Measurements from ENCODE around the gene FAP. TPM values are rescaled to one million over a fixed set of nuclear protein-coding genes. Genes with fewer than 3 reads are reported as not detected.

FAP gene
- total and polyA plus RNA-seq, 2 of the 8 experiments (the other 6 are each of a cell fraction or from before 2014, with no cell fraction given): not detected

DNA sequence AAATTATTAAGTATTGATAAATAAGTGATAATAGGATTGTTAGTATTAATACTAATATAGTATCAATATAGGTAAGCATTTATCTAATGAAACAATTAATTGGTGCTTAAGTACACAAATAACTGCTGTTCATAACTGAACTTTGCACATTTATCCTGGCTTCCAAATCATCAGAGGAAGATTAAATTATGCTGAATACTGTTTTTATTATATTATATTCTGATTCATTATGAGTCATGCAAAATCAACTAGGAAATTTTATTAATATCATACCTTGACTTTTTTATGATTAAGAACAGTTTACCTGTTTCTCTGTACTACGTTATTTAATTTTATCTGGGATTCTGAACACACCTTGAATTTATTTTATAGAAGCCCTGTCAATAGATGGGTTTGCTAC is 42.6 kb downstream of the FAP start:
- whole genome bisulfite sequencing, 2 experiments (ENCODE audit: extremely low coverage in 1 of 2, insufficient coverage in 1 of 2, insufficient read length in 1 of 2, insufficient replicate concordance in 2 of 2, low coverage in 1 of 2, low lambda C conversion rate in 2 of 2, missing lambda C conversion rate in 1 of 2): 92% methylated on average over 1 of the region's 1 CpG; no CpG with 5 or more reads in 1 of the 2 experiments
- H3K27me3 ChIP-seq (replicated peaks in 1 of 4; ENCODE audit: control insufficient read depth in 3 of 4, extremely low read depth in 1 of 4, insufficient read depth in 3 of 4, low read length in 3 of 4): no peaks in the 10 kb centered on the region
- H2BK15ac ChIP-seq (ENCODE audit: low read length): no peak overlapping the region
- POLR2A ChIA-PET (ENCODE audit: partially characterized antibody): no interaction called here
- no peak overlapping the region for H2AK5ac ChIP-seq (ENCODE audit: low read depth, low read length)
- H3K36me3 ChIP-seq (ENCODE audit: control insufficient read depth in 2 of 4, insufficient read depth in 4 of 4, low read length in 3 of 4): no peaks in the 10 kb centered on the region
- no peak overlapping the region for H3K23ac ChIP-seq (ENCODE audit: insufficient read length)
- no peak overlapping the region for H3K4ac ChIP-seq (replicated peaks; ENCODE audit: insufficient read length, low read depth, low read length)
- H3K79me2 ChIP-seq (ENCODE audit: control insufficient read depth in 1 of 2, insufficient read depth in 2 of 2, low read length in 2 of 2): no peaks in the 10 kb centered on the region
- CTCF ChIA-PET (ENCODE audit: partially characterized antibody): no interaction called here
- H4K8ac ChIP-seq (ENCODE audit: extremely low read depth, insufficient read depth, low read length): no peak overlapping the region
- no peak overlapping the region for H3K4me2 ChIP-seq (ENCODE audit: insufficient read depth in 1 of 2, low read depth in 2 of 2, low read length in 2 of 2)
- DNase-seq (ENCODE audit: low read depth in 1 of 2, low spot score in 2 of 2) (no peak), FAIRE-seq (no peak)
- no peak overlapping the region for H3K4me3 ChIP-seq (ENCODE audit: extremely low read depth in 1 of 4, insufficient read depth in 2 of 4, low read depth in 3 of 4, low read length in 4 of 4)
- H3K27ac ChIP-seq (ENCODE audit: low read depth, low read length): no peak overlapping the region
- no peak overlapping the region for H3K56ac ChIP-seq (replicated peaks; ENCODE audit: insufficient read length, low read depth, low read length)
- no peaks in the 10 kb centered on the region for H3K79me1 ChIP-seq (ENCODE audit: low read depth, low read length)
- no peaks in the 10 kb centered on the region for H3K23me2 ChIP-seq (ENCODE audit: low read depth, low read length)
- H4K5ac ChIP-seq (ENCODE audit: insufficient read length, low read depth, low read length): no peak overlapping the region
- no peak overlapping the region for H4K91ac ChIP-seq (replicated peaks; ENCODE audit: insufficient read length, low read length)
- no peak overlapping the region for H2BK120ac ChIP-seq (replicated peaks; ENCODE audit: low read depth, low read length)
- no peak overlapping the region for H3K9ac ChIP-seq (replicated peaks in 1 of 4; ENCODE audit: extremely low read depth in 1 of 4, low read depth in 3 of 4, low read length in 3 of 4)
- H4K20me1 ChIP-seq (replicated peaks in 1 of 2; ENCODE audit: control insufficient read depth in 1 of 2, insufficient read depth in 2 of 2, low read length in 2 of 2): no peaks in the 10 kb centered on the region
- no peak overlapping the region for H3K18ac ChIP-seq (ENCODE audit: extremely low read depth, low read length)
- no peaks in the 10 kb centered on the region for H3K9me3 ChIP-seq (ENCODE audit: insufficient read depth in 2 of 2, low read depth in 1 of 2, low read length in 1 of 2)
- H2BK5ac ChIP-seq (ENCODE audit: low read depth, low read length): no peak overlapping the region
- no peak overlapping the region for H2AFZ ChIP-seq (ENCODE audit: low read length)
- no peak overlapping the region for H3K14ac ChIP-seq (ENCODE audit: insufficient read length)
- no peaks in the 10 kb centered on the region for H3K4me1 ChIP-seq (replicated peaks in 1 of 4; ENCODE audit: control insufficient read depth in 3 of 4, insufficient read depth in 4 of 4, low read length in 3 of 4)
- no peak overlapping the region for H2BK20ac ChIP-seq (ENCODE audit: low read length)
- no peak overlapping the region for H2BK12ac ChIP-seq (ENCODE audit: low read depth, low read length)
- no peak for TF ChIP-seq SP1 (IDR thresholded peaks at IDR 0.05; ENCODE audit: low read depth, low read length)
- no peak for TF ChIP-seq CREB1 (IDR thresholded peaks at IDR 0.05)
- TF ChIP-seq KDM4A (IDR thresholded peaks at IDR 0.05; ENCODE audit: low read depth, low read length, severe bottlenecking): no peak
- TF ChIP-seq, protein P1, sequence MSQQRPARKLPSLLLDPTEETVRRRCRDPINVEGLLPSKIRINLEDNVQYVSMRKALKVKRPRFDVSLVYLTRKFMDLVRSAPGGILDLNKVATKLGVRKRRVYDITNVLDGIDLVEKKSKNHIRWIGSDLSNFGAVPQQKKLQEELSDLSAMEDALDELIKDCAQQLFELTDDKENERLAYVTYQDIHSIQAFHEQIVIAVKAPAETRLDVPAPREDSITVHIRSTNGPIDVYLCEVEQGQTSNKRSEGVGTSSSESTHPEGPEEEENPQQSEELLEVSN (IDR thresholded peaks at IDR 0.05): no peak
- TF ChIP-seq POLR2A (IDR thresholded peaks at IDR 0.05; ENCODE audit: control extremely low read depth in 1 of 2, low read depth in 2 of 2, low read length in 2 of 2): no peak

Measured in H1 (cell line).